GM21515 (cell line): Measurements from ENCODE around the gene DRGX.

ENCODE experiments used
- ATAC-seq: cut with Tn5 transposase; IDR thresholded peaks from one replicate; pipeline ENCODE4 v1.9.1; 2021; ENCODE audit not compliant: unreplicated experiment

DRGX gene

DNA sequence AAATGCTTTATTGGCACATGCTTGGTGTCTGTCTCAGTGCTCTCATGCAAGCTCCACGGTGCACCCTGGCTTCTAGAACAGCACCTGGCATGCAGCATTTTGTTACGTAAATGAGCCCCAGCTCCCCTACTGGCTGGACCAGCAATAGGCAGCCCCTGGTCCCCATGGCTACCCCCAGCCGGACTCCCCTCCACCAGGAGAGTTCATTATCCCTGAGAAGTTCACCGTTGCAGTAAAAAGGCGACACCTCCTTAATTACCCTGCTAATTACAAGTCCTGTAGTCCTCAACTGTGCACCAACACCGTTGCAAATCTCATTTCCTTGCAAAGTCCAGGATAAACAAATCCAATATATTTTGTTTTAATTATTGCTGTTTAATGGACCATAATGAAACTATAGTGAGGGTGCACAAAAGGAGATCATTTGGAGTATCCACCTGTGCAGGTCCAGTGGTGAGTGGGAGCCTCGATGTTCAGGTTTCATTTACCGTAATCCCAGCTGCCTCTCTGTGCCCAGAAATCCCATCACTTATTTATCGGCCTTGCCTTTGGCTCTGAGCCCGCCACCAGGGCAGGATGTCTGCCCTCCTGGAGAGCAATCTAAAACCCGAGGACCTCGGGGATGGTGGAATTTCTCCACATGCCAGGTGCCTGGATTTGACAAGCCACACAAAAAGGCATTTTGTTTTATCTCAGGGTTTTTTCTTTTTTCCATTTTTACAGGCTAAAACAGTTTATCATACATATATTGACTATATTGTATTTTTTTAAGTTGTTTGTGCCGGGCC, 12.8 kb upstream of the DRGX start:
- ATAC-seq = no peak

DNA sequence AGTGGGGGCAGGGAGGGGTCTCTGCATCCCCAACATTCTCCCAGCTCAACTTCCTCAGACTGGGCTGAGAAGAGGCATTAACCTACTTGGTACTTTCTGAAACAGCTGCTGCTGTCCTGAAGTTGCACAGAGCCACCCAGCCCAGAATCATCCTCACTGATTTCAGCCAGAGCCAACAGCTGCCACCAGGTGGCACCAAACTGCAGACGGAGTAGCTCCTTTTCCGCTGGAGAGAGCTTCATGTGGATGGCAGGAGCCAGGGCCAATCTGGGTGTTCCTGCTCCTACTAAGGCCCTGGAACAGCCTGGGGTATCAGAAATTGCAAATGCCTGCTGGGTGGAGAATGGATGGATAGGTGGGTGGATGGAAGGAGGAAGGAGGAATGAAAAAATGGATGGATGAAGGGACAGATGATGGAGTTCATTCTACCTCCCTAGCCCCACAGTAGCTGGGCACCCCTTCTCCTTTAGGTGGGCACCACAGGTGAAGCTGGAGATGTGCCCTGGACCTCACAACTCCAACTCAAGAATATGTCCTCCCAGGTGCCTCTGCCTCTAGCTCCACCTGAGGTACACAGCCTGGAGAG, 11.8 kb upstream of the DRGX start:
- no peak for ATAC-seq

- no peak for ATAC-seq
Measured at GRCh38 chr10:49407151-49407550, 11.3 kb upstream of the DRGX start.

DNA sequence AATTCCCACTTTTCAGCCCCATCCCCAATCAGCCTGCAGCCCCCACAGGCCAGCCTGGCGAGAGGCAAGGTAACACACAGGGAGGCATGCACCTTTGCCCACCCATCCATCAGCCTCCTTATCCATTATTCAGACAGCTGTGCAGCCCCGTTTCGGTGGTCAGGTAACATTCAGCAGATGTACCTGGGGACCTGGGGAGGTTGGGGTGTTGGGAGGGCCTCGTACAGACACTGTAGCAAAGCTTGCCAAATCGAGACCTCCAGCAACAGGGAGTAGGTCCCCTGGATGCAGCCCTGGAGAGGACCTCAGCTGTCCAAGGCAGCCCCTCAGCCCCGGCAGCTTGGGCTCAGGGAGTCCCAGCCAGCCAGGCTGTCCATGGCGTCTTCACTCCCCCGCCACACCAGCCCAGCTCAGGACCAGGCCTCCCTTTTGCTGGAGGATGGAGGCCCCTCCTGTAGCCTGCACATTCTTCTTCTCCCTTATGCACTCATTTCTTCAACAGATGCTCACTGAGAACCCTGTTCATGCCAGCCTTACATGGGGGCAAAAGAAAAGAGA, 8.5 kb upstream of the DRGX start:
- no peak for ATAC-seq

GRCh38 chr10:49403363-49403762, 7.5 kb upstream of the DRGX start:
- no peak for ATAC-seq

DNA sequence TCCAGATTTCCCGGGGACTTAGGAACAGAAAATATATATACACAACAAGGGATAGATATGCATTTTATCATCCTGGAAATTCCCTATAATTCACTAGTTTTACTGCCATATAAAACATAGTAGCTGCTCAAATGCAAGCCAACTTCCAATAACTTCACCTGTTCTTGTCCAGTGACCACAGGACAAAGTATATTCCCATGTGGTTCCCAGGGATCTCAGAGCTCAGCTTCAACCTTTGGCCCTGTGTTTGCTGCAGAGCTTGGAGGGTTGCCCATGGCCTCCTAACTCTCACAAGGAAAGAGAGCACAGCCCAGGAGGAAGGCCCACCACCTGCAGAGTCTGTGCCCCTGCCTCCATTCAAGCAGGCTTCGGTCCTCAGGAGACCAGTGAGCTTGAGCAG, 4.5 kb upstream of the DRGX start:
- ATAC-seq = no peak

DNA sequence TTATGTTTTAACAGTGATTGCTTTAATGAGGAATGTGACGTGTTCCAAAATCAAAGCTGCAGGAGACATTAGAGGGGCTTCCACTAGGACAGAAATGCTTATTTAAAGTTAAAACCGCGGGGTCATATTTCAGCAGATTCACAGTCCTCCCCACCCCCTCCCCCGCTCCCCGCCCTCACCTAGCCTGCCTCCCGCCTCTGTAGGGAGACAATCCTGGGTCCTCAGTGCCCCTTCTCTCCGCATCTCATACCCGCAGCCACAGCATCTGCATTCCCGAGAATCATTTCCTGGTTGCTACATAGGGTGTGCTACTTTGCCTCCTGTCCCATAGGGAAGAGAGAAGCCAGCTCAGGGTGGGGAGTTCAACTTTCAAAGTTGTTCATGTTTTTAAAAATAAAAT, 3.1 kb upstream of the DRGX start:
- no peak for ATAC-seq

GRCh38 chr10:49398000-49398861, 2.3 kb upstream of the DRGX start:
- ATAC-seq = no peak

- ATAC-seq = no peak
Measured at GRCh38 chr10:49397036-49397999, 1.4 kb upstream of the DRGX start.

DNA sequence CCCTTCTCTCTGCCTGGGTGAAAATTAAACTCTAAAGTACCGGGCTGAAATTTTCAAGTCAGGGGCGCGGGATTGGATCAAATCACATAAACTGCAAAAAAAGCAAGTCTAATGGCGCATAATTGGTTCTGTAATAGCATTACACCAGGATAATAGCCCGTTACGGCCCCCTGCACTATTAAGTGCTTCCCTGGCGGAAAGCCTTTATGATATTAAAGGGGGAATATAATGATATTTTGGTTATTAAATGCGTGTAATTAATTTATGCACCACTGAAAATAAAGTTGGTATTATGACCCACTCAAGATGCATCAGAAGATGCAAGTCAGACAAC, 744 bp upstream of the DRGX start:
- no peak for ATAC-seq

DNA sequence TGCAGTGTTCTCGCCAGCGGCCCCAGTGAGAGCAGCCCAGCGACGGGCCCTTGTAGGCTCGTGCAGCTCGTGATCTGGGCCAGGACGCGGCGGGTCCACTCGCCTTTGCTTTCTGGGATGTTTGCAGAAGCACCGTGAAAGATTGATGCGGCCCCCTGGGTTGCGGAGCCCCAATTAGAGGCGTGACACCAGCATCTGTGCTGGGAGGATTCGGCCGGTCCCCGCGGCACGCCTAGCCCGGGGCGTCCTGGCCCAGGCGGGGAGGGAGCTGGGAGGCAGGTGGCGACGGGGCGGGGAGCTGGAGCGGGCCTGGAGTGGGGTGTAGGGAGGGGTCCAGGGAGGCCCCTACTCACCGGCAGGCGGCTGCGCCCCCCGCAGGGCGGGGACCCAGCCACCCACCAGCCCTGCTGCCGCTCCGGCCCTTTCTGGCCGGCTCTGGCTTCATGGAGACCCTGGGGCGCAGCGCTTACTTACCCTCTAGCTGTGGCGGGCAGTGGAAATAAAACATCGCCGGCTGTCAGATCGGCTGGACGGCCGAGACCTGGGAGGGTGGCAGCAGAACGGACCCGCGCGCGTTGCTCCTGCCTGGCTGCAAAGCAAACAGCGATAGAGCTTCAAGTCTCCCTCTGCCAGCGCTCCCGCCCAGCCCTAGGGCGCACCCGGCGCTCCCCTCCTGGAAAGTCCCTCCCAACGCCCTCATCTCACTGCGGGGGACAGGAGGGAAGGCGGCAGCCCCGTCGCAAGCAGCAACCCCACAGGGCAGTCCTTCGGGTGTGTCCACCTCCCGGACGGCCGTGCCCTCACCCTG, 752 bp downstream of the DRGX start:
- no peak for ATAC-seq

- ATAC-seq = no peak
Measured at GRCh38 chr10:49393757-49394156, 2.1 kb downstream of the DRGX start.

DNA sequence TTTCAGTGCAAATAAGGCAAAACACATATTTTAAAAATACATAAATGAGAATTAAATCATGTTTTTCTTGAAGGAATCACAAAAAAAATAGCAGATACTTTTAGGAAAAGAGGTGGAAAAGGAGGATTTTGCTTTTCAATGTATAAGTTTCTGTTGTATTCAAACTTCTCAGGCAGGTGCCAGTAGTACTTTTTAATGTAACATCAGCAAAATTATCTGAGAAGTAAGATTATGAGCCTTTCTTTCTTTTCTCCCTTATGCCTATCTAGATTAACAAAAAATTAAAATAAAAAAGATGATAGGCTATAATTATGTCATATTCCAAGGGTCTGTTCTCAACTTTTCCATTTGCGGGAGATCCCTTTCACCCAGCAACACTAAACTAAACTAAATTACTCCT, 2.6 kb downstream of the DRGX start:
- ATAC-seq = no peak

DNA sequence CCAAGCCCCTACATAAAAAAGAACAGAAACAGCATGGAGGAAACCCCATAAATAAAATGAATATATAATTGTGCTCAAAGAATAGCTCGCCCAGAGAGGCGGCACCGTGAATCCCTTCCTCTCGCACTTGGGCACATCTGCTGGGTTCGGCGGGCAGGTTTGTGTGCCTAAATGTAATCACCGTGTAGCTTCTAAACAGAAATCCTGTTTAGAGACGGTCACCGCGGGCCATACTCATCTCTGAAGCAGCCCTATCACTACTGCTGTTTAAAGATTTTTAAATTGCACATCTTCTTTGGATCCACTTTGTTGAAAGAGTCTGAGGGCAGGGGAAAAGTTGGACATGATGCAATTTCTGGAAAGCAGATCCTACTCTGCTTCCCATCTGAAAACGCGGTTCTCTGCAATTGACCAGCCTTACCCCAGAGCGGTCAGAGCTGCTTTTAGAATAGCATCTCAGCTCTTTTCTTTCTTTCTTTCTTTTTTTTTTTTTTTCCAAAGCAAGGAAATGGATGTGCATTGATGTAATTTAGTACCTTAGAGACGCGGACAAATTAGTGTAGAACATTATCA, 6.4 kb downstream of the DRGX start:
- no peak for ATAC-seq

- no peak for ATAC-seq
Measured at GRCh38 chr10:49388161-49388560, 7.7 kb downstream of the DRGX start.

DNA sequence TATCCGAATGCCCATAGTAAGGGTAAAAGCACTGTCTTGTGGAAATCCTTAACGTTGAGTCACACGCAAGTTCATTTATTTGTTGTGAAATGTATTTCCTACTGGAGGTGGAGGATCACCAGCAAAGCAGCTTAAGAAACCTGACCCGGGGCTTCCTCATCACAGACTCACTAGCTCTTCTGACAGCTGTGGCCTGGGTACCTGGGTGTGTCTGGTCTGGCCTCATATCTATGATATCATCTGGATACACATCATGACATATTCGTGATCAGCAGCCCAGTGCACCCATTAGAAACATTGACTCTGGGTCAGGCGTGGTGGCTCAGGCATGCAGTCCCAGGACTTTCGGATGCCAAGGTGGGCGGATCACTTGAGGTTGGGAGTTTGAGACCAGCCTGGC, 8.8 kb downstream of the DRGX start:
- no peak for ATAC-seq

- no peak for ATAC-seq
Measured at GRCh38 chr10:49385939-49386922, 9.7 kb downstream of the DRGX start.

GRCh38 chr10:49384268-49384953, 11.5 kb downstream of the DRGX start:
- ATAC-seq = no peak
